Measurements from ENCODE around the gene STXBP6. TPM values are rescaled to one million over a fixed set of nuclear protein-coding genes. Genes with fewer than 3 reads are reported as not detected.

Gene STXBP6
- total RNA-seq, 4 donors from 2014 or later: 10.7 to 62.8 (median 55.9) TPM

- H3K4me3 ChIP-seq: no peak overlapping the region
- no peak for DNase-seq
- TF ChIP-seq POLR2A (IDR thresholded peaks at IDR 0.05): no peak
- no peak for TF ChIP-seq CTCF (IDR thresholded peaks at IDR 0.05)
- peaks cover 0 to 32% (median 0%) of the 10 kb centered on the region in 4 donors for H3K4me1 ChIP-seq
- H3K9me3 ChIP-seq: no peaks in the 10 kb centered on the region
- no peaks in the 10 kb centered on the region for H3K27me3 ChIP-seq
- peak overlapping the region in 1 of 4 donors; percentile 15 for H3K27ac ChIP-seq
- no peaks in the 10 kb centered on the region for H3K36me3 ChIP-seq
Observed at GRCh38 chr14:24979725-24980239, 70.2 kb downstream of the STXBP6 start.

- no peak for DNase-seq
- Histone ChIP-seq H3K27me3 (no peaks in the 10 kb centered on the region), H3K4me1 (peaks cover 0 to 26% (median 0%) of the 10 kb centered on the region in 4 donors), H3K4me3 (no peak overlapping the region), H3K9me3 (no peaks in the 10 kb centered on the region), H3K36me3 (no peaks in the 10 kb centered on the region), H3K27ac (peak overlapping the region in 1 of 4 donors; percentile 15)
- TF ChIP-seq POLR2A (IDR thresholded peaks at IDR 0.05): no peak
- TF ChIP-seq CTCF (IDR thresholded peaks at IDR 0.05): no peak
Observed at GRCh38 chr14:24978862-24979724, 70.9 kb downstream of the STXBP6 start.

GRCh38 chr14:24976602-24977001 is 73.3 kb downstream of the STXBP6 start:
- DNase-seq: no peak
- Histone ChIP-seq H3K27ac (no peak overlapping the region), H3K4me3 (no peak overlapping the region), H3K27me3 (no peaks in the 10 kb centered on the region), H3K36me3 (no peaks in the 10 kb centered on the region), H3K9me3 (no peaks in the 10 kb centered on the region), H3K4me1 (peaks cover 0 to 10% (median 0%) of the 10 kb centered on the region in 4 donors)
- TF ChIP-seq POLR2A (IDR thresholded peaks at IDR 0.05): no peak
- no peak for TF ChIP-seq CTCF (IDR thresholded peaks at IDR 0.05)

GRCh38 chr14:24975393-24975792 is 74.6 kb downstream of the STXBP6 start:
- TF ChIP-seq POLR2A (IDR thresholded peaks at IDR 0.05) (no peak), CTCF (IDR thresholded peaks at IDR 0.05) (no peak)
- Histone ChIP-seq H3K4me3 (no peak overlapping the region), H3K4me1 (peaks cover 0 to 10% (median 0%) of the 10 kb centered on the region in 4 donors), H3K36me3 (no peaks in the 10 kb centered on the region), H3K27ac (no peak overlapping the region), H3K27me3 (no peaks in the 10 kb centered on the region), H3K9me3 (no peaks in the 10 kb centered on the region)
- no peak for DNase-seq

- DNase-seq: no peak
- no peak for TF ChIP-seq POLR2A (IDR thresholded peaks at IDR 0.05)
- Histone ChIP-seq H3K36me3 (no peaks in the 10 kb centered on the region), H3K27me3 (no peaks in the 10 kb centered on the region), H3K4me3 (no peak overlapping the region), H3K27ac (no peak overlapping the region), H3K9me3 (no peaks in the 10 kb centered on the region), H3K4me1 (peaks cover 0 to 10% (median 0%) of the 10 kb centered on the region in 4 donors)
Observed at GRCh38 chr14:24974591-24975374, 75.2 kb downstream of the STXBP6 start.
